IMR-90 (cell line): ENCODE measurements around the gene GNAO1. TPM values are rescaled to one million over a fixed set of nuclear protein-coding genes. Genes with fewer than 3 reads are reported as not detected.

Experiments used
- ATAC-seq: fragments of 200-7000 bp; cut with Tn5 transposase; 2 replicates; pipeline ENCODE4 v1.9.1; 2020; ENCODE audit warnings: low read depth, mild to moderate bottlenecking, moderate library complexity
- BruUV-seq: library from RNA; stranded (reverse); fragments of 400-500 nt; replicated peaks from 2 replicates; lab custom pipeline; 2021; lab: Mats Ljungman, UMichigan
- CTCF ChIA-PET: fragments of 300-600 bp; formaldehyde crosslinking; extraction: SDS; loops from one replicate; lab custom pipeline; 2021; ENCODE audit warnings: antibody characterized with exemption; lab: Yijun Ruan, JAX
- POLR2A ChIA-PET: fragments of 300-600 bp; sonication (Branson Sonifier 250); formaldehyde crosslinking; loops from one replicate; lab custom pipeline; 2022; ENCODE audit warnings: antibody characterized with exemption; ENCODE audit not compliant: unreplicated experiment; lab: Charles Lee
- DNase-seq: peaks from one replicate; pipeline ENCODE4 v3.0.0; 2013
- H2AFZ ChIP-seq: replicated peaks from 2 replicates; pipeline ENCODE3; 2013; ENCODE audit warnings: low read length, mild to moderate bottlenecking; ENCODE audit not compliant: poor library complexity
- H2AK5ac ChIP-seq: 2 replicates; pipeline ENCODE4 v1.6.1; 2013; ENCODE audit warnings: low read depth, low read length, inconsistent platforms
- H2AK9ac ChIP-seq: replicated peaks from 2 replicates; pipeline ENCODE3; 2013; ENCODE audit warnings: mild to moderate bottlenecking, low read depth, low read length, moderate library complexity; ENCODE audit not compliant: poor library complexity
- H2BK120ac ChIP-seq: 2 replicates; pipeline ENCODE4 v1.6.1; 2013; ENCODE audit warnings: low read depth, low read length, inconsistent platforms
- H2BK15ac ChIP-seq: 3 replicates; pipeline ENCODE4 v1.6.1; 2013; ENCODE audit warnings: low read depth, low read length, inconsistent platforms
- H2BK20ac ChIP-seq: 2 replicates; pipeline ENCODE4 v1.6.1; 2013; ENCODE audit warnings: low read depth, mild to moderate bottlenecking, inconsistent platforms, low read length, moderate library complexity
- H2BK5ac ChIP-seq: 2 replicates; pipeline ENCODE4 v1.6.1; 2013; ENCODE audit warnings: mild to moderate bottlenecking, low read depth, low read length, inconsistent platforms; ENCODE audit not compliant: poor library complexity, severe bottlenecking
- H3K14ac ChIP-seq: replicated peaks from 2 replicates; pipeline ENCODE4 v1.6.1; 2013; ENCODE audit warnings: low read depth, low read length, inconsistent platforms
- H3K18ac ChIP-seq: 2 replicates; pipeline ENCODE4 v1.6.1; 2013; ENCODE audit warnings: low read depth, low read length, control low read depth
- H3K23ac ChIP-seq: 2 replicates; pipeline ENCODE4 v1.6.1; 2013; ENCODE audit warnings: low read depth, low read length, inconsistent platforms
- H3K27ac ChIP-seq: 2 replicates; pipeline ENCODE4 v1.5.1; 2013; ENCODE audit warnings: mild to moderate bottlenecking, control low read depth, low read length; ENCODE audit not compliant: insufficient read depth
- H3K27me3 ChIP-seq: 2 replicates; pipeline ENCODE4 v1.6.1; 2013; ENCODE audit warnings: low read length; ENCODE audit not compliant: control insufficient read depth, insufficient read depth
- H3K36me3 ChIP-seq: 2 replicates; pipeline ENCODE4 v1.6.1; 2013; ENCODE audit warnings: low read length, mixed read lengths; ENCODE audit not compliant: control insufficient read depth, insufficient read depth
- H3K4ac ChIP-seq: 2 replicates; pipeline ENCODE4 v1.6.1; 2013; ENCODE audit warnings: low read depth, low read length, inconsistent platforms
- H3K4me1 ChIP-seq: 2 replicates; pipeline ENCODE4 v1.6.1; 2013; ENCODE audit warnings: low read length, mixed read lengths; ENCODE audit not compliant: control insufficient read depth, insufficient read depth
- H3K4me2 ChIP-seq: 2 replicates; pipeline ENCODE4 v1.6.1; 2013; ENCODE audit warnings: low read depth, mild to moderate bottlenecking, control low read depth, low read length, moderate library complexity
- H3K4me3 ChIP-seq: 2 replicates; pipeline ENCODE4 v1.5.1; 2013; ENCODE audit warnings: low read depth, mild to moderate bottlenecking, control low read depth, low read length, moderate library complexity; ENCODE audit not compliant: insufficient read depth
- H3K56ac ChIP-seq: 2 replicates; pipeline ENCODE4 v1.6.1; 2013; ENCODE audit warnings: low read length, inconsistent platforms; ENCODE audit not compliant: insufficient read depth; ENCODE audit errors: extremely low read depth
- H3K79me1 ChIP-seq, 2 experiments: 2 replicates each; pipeline ENCODE4 v1.6.1; 2013; ENCODE audit warnings: low read length in 2 of 2, inconsistent platforms in 1 of 2, low read depth in 1 of 2
- H3K9ac ChIP-seq: 2 replicates; pipeline ENCODE4 v1.6.1; 2013; ENCODE audit warnings: low read depth, low read length, control low read depth
- H3K9me1 ChIP-seq: 2 replicates; pipeline ENCODE4 v1.6.1; 2013; ENCODE audit warnings: low read length, inconsistent platforms; ENCODE audit not compliant: insufficient read depth
- H3K9me3 ChIP-seq: 2 replicates; pipeline ENCODE4 v1.6.1; 2013; ENCODE audit warnings: low read length; ENCODE audit not compliant: control insufficient read depth, insufficient read depth
- H4K20me1 ChIP-seq: 2 replicates; pipeline ENCODE4 v1.6.1; 2013; ENCODE audit warnings: low read length, inconsistent platforms; ENCODE audit not compliant: insufficient read depth
- H4K5ac ChIP-seq: 2 replicates; pipeline ENCODE4 v1.6.1; 2013; ENCODE audit warnings: mild to moderate bottlenecking, low read depth, low read length, control low read depth
- H4K8ac ChIP-seq, 2 experiments: 2 replicates each; pipeline ENCODE4 v1.6.1; 2013; ENCODE audit warnings: low read depth in 2 of 2, low read length in 2 of 2, control low read depth in 1 of 2, inconsistent platforms in 1 of 2
- H4K91ac ChIP-seq: 2 replicates; pipeline ENCODE4 v1.6.1; 2013; ENCODE audit warnings: low read depth, low read length, inconsistent platforms; ENCODE audit not compliant: insufficient read depth
- BHLHE40 ChIP-seq: fragments of 150-350 bp; IDR thresholded peaks from 2 replicates; pipeline ENCODE4 v1.6.1; 2016; ENCODE audit warnings: mild to moderate bottlenecking, low read depth, low read length
- CEBPB ChIP-seq: IDR thresholded peaks from 2 replicates; pipeline ENCODE4 v1.6.1; 2012; ENCODE audit warnings: low read depth, low read length, improper control_type of control experiment
- CHD1 ChIP-seq: IDR thresholded peaks from 2 replicates; pipeline ENCODE4 v1.6.1; 2012; ENCODE audit warnings: low read depth, low read length, improper control_type of control experiment
- FOS ChIP-seq: fragments of 150-350 bp; IDR thresholded peaks from 2 replicates; pipeline ENCODE4 v1.6.1; 2016; ENCODE audit warnings: low read depth, low read length
- MAFK ChIP-seq: IDR thresholded peaks from 2 replicates; pipeline ENCODE4 v1.6.1; 2012; ENCODE audit warnings: low read depth, low read length, improper control_type of control experiment
- MAZ ChIP-seq: IDR thresholded peaks from 2 replicates; pipeline ENCODE4 v1.6.1; 2012; ENCODE audit warnings: low read depth, mild to moderate bottlenecking, low read length, improper control_type of control experiment, moderate library complexity, borderline replicate concordance
- MXI1 ChIP-seq: IDR thresholded peaks from 2 replicates; pipeline ENCODE4 v1.6.1; 2012; ENCODE audit warnings: low read depth, mild to moderate bottlenecking, low read length, moderate library complexity, borderline replicate concordance
- NFE2L2 ChIP-seq: fragments of 150-350 bp; IDR thresholded peaks from 2 replicates; pipeline ENCODE4 v1.6.1; 2016; ENCODE audit warnings: low read depth, mild to moderate bottlenecking, low read length
- POLR2A ChIP-seq: IDR thresholded peaks from 2 replicates; pipeline ENCODE4 v1.6.1; 2012; ENCODE audit warnings: mild to moderate bottlenecking, low read depth, low read length
- RAD21 ChIP-seq: IDR thresholded peaks from 2 replicates; pipeline ENCODE4 v1.6.1; 2012; ENCODE audit warnings: low read length, improper control_type of control experiment
- RCOR1 ChIP-seq: IDR thresholded peaks from 2 replicates; pipeline ENCODE4 v1.6.1; 2012; ENCODE audit warnings: mild to moderate bottlenecking, low read length, improper control_type of control experiment; ENCODE audit not compliant: insufficient replicate concordance
- RFX5 ChIP-seq: IDR thresholded peaks from 2 replicates; pipeline ENCODE4 v1.8.0; 2012; ENCODE audit warnings: low read depth, mild to moderate bottlenecking, low read length, moderate library complexity
- SMC3 ChIP-seq: fragments of 150-350 bp; IDR thresholded peaks from 2 replicates; pipeline ENCODE4 v1.6.1; 2016; ENCODE audit warnings: low read depth, mild to moderate bottlenecking, antibody characterized with exemption, low read length, moderate library complexity
- WGBS, 2 experiments: methylation state at CpG; one replicate each; pipeline versions ENCODE4 v1.1.5 to v1.1.7; 2013; ENCODE audit warnings: missing lambda C conversion rate in 2 of 2; ENCODE audit not compliant: insufficient read length in 1 of 2; ENCODE audit errors: extremely low coverage in 2 of 2; 5-methylcytosine and 5-hydroxymethylcytosine counted together
- dilution Hi-C: fragments of 300-500 bp; cut with HindIII; formaldehyde crosslinking; loops from one replicate; pipeline ENCODE4 v1.14.3; 2018; ENCODE audit warnings: low sequenced_read_pairs; ENCODE audit not compliant: unreplicated experiment
- in situ Hi-C: fragments of 300-500 bp; cut with MboI; formaldehyde crosslinking; loops from 3 replicates; pipeline ENCODE4 v1.14.3; 2019; ENCODE audit warnings: low sequenced_read_pairs, inconsistent platforms, mixed read lengths
- intact Hi-C: fragments of 100-400 bp; cut with micrococcal nuclease; formaldehyde crosslinking; loops from 2 replicates; pipeline ENCODE4 v1.10.0; 2022
- polyA plus RNA-seq, 3 experiments: library from polyadenylated mRNA; depleted of rRNA; stranded (reverse); fragments of >200 nt; gene quantifications; 2 replicates each; pipeline ENCODE4 v1.2.3, GENCODE V29; 2012; ENCODE audit warnings: low replicate concordance in 1 of 3
- total RNA-seq: library from RNA; depleted of rRNA; stranded (reverse); fragments of >200 nt; gene quantifications from 2 replicates; pipeline ENCODE4 v1.2.3, GENCODE V29; 2012
- TF ChIP-seq, protein P1 (sequence below): fragments of 150-350 bp; IDR thresholded peaks from 2 replicates; pipeline ENCODE4 v1.6.1; 2016; ENCODE audit warnings: low read depth, mild to moderate bottlenecking, low read length, moderate library complexity, borderline replicate concordance
- TF ChIP-seq, protein P2 (sequence below): fragments of 150-350 bp; IDR thresholded peaks from 2 replicates; pipeline ENCODE4 v1.6.1; 2017; ENCODE audit warnings: mild to moderate bottlenecking, antibody characterized with exemption, low read length, low read depth
- TF ChIP-seq, protein P3 (sequence below): conservative IDR thresholded peaks from 2 replicates; pipeline ENCODE4 v1.5.1; 2012; ENCODE audit warnings: mild to moderate bottlenecking, low read depth, low read length, improper control_type of control experiment

GNAO1 gene
- total and polyA plus RNA-seq, 2 of the 4 experiments (the other 2 are of a cell fraction) = under 0.01 to 0.07 TPM

DNA sequence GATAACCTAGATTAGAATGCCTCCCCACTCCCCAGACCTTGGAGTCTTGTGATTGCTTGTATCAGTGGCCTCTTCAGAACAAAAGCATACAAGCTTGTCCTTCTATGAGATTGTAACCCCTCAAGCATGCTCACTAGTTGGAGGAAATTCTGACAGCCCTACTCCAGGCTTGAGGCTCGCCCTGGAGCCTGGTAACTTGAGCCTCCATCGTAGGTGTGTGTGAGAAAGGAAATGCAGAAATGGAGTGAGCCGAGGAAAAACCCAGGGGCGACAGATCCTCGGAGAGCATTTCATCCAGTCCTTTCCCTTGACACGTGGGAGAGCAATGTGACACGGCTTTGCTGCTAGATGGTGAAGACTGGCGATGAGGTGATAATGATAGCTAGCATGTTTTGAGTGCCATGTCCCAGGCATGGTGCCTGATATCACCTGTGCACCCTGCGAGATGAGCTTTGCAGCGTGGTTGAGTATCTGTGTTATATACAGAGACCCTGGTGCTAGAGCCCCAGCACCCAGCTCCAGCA lies 31.2 kb downstream of the GNAO1 start:
- Histone ChIP-seq H3K4ac (no peak overlapping the region), H2BK15ac (no peak overlapping the region), H3K4me3 (no peak overlapping the region), H3K14ac (no peak overlapping the region), H3K27me3 (no peaks in the 10 kb centered on the region), H3K9me1 (no peaks in the 10 kb centered on the region), H3K23ac (no peak overlapping the region), H4K5ac (no peak overlapping the region), H2BK120ac (no peak overlapping the region), H3K4me1 (no peaks in the 10 kb centered on the region), H2AFZ (no peak overlapping the region), H2AK9ac (no peak overlapping the region), H3K27ac (no peak overlapping the region), H3K9me3 (no peaks in the 10 kb centered on the region), H4K8ac (no peak overlapping the region), H2BK5ac (no peak overlapping the region), H4K20me1 (no peaks in the 10 kb centered on the region), H3K9ac (no peak overlapping the region), H4K91ac (no peak overlapping the region), H2BK20ac (no peak overlapping the region), H3K56ac (no peak overlapping the region), H3K36me3 (no peaks in the 10 kb centered on the region), H2AK5ac (no peak overlapping the region), H3K18ac (no peak overlapping the region), H3K4me2 (no peak overlapping the region), H3K79me1 (no peaks in the 10 kb centered on the region)
- TF ChIP-seq POLR2A = no peak
- TF ChIP-seq, protein P1, sequence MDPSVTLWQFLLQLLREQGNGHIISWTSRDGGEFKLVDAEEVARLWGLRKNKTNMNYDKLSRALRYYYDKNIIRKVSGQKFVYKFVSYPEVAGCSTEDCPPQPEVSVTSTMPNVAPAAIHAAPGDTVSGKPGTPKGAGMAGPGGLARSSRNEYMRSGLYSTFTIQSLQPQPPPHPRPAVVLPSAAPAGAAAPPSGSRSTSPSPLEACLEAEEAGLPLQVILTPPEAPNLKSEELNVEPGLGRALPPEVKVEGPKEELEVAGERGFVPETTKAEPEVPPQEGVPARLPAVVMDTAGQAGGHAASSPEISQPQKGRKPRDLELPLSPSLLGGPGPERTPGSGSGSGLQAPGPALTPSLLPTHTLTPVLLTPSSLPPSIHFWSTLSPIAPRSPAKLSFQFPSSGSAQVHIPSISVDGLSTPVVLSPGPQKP = no peak
- TF ChIP-seq BHLHE40 = no peak
- TF ChIP-seq SMC3 = no peak
- no peak for TF ChIP-seq CHD1
- TF ChIP-seq FOS = no peak
- TF ChIP-seq CEBPB = no peak
- no peak for TF ChIP-seq RFX5
- no peak for TF ChIP-seq MAZ
- TF ChIP-seq, protein P2, sequence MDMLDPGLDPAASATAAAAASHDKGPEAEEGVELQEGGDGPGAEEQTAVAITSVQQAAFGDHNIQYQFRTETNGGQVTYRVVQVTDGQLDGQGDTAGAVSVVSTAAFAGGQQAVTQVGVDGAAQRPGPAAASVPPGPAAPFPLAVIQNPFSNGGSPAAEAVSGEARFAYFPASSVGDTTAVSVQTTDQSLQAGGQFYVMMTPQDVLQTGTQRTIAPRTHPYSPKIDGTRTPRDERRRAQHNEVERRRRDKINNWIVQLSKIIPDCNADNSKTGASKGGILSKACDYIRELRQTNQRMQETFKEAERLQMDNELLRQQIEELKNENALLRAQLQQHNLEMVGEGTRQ = no peak
- no peak for TF ChIP-seq RCOR1
- no peak for TF ChIP-seq MAFK
- no peak for TF ChIP-seq NFE2L2
- no peak for TF ChIP-seq RAD21
- no peak for TF ChIP-seq MXI1
- TF ChIP-seq, protein P3, sequence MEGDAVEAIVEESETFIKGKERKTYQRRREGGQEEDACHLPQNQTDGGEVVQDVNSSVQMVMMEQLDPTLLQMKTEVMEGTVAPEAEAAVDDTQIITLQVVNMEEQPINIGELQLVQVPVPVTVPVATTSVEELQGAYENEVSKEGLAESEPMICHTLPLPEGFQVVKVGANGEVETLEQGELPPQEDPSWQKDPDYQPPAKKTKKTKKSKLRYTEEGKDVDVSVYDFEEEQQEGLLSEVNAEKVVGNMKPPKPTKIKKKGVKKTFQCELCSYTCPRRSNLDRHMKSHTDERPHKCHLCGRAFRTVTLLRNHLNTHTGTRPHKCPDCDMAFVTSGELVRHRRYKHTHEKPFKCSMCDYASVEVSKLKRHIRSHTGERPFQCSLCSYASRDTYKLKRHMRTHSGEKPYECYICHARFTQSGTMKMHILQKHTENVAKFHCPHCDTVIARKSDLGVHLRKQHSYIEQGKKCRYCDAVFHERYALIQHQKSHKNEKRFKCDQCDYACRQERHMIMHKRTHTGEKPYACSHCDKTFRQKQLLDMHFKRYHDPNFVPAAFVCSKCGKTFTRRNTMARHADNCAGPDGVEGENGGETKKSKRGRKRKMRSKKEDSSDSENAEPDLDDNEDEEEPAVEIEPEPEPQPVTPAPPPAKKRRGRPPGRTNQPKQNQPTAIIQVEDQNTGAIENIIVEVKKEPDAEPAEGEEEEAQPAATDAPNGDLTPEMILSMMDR = no peak
- BruUV-seq = no TSS peak
- dilution Hi-C loops = no loop called here
- no peak for DNase-seq
- in situ Hi-C loops = no loop called here
- CTCF ChIA-PET = no interaction called here
- intact Hi-C loops = no loop called here
- 30% methylated on average over 4 of the region's 10 CpGs; no CpG with 5 or more reads in 1 of the 2 experiments for WGBS, 2 experiments
- ATAC-seq = no peak
- POLR2A ChIA-PET = no interaction called here
